Skeletal muscle satellite cell (primary cell): ENCODE results near the gene CRYBA2.
A peak's percentile ranks its signal among the peaks of the same experiment; 100 is the strongest.

Source experiments
- H3K27me3 ChIP-seq: 2 replicates; pipeline ENCODE4 v1.7.0; 2013; ENCODE audit warnings: low read length; ENCODE audit not compliant: control insufficient read depth, insufficient read depth
- H3K36me3 ChIP-seq: 2 replicates; pipeline ENCODE4 v1.7.0; 2013; ENCODE audit warnings: mild to moderate bottlenecking, control low read depth, low read length; ENCODE audit not compliant: insufficient read depth
- H3K4me1 ChIP-seq: 2 replicates; pipeline ENCODE4 v1.7.0; 2013; ENCODE audit warnings: low read length; ENCODE audit not compliant: control insufficient read depth, insufficient read depth
- H3K4me2 ChIP-seq: 2 replicates; pipeline ENCODE4 v1.7.0; 2013; ENCODE audit warnings: mild to moderate bottlenecking, low read length
- H3K4me3 ChIP-seq: 2 replicates; pipeline ENCODE4 v1.7.0; 2013; ENCODE audit warnings: low read length
- H3K9ac ChIP-seq: 2 replicates; pipeline ENCODE4 v1.7.0; 2013; ENCODE audit warnings: mild to moderate bottlenecking, low read depth, low read length, moderate library complexity
- H3K9me3 ChIP-seq: replicated peaks from 2 replicates; pipeline ENCODE4 v1.7.0; 2013; ENCODE audit warnings: mild to moderate bottlenecking, control low read depth, low read length

The CRYBA2 gene

DNA sequence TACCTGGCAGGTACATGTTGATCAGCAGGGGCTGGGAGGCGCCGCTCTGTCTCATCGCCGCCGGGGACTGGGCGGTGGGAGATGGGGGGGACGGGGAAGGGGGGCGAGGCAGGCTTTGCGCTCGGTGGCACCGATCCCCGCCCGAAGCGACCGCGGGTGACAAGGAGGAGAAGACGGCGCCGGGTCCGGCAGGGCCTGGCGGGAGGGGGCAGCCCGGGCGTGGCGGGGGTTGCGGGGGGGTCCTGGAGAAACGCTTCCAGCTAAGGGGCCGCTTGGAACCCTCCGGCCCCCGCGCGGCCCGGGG is 8.2 kb downstream of the CRYBA2 start, which contains the start of gene FEV:
Gene FEV (minus strand): TSS at position 164 of the 304 bp plus-strand sequence. CDS start 109 bp downstream, at position 55.
- H3K9ac ChIP-seq, result no peak within 1 kb of the TSS
- peaks cover 87% of the 10 kb centered on the region for H3K27me3 ChIP-seq
- peaks cover 9% of the 10 kb centered on the region for H3K4me1 ChIP-seq
- H3K4me3 ChIP-seq, result no peak within 1 kb of the TSS
- H3K36me3 ChIP-seq, result no peaks in the 10 kb centered on the region
- H3K9me3 ChIP-seq, result no peaks in the 10 kb centered on the region
- H3K4me2 ChIP-seq, result peak within 1 kb of the TSS; percentile 11

GRCh38 chr2:218984239-218985020 is 8.8 kb downstream of the CRYBA2 start:
- H3K4me1 ChIP-seq, result peaks cover 9% of the 10 kb centered on the region
- H3K27me3 ChIP-seq, result peaks cover 82% of the 10 kb centered on the region
- no peaks in the 10 kb centered on the region for H3K9me3 ChIP-seq
- no peak overlapping the region for H3K9ac ChIP-seq
- no peak overlapping the region for H3K4me3 ChIP-seq
- H3K36me3 ChIP-seq, result no peaks in the 10 kb centered on the region
- H3K4me2 ChIP-seq, result peak overlapping the region; percentile 11

GRCh38 chr2:218983934-218984238 is 9.3 kb downstream of the CRYBA2 start:
- Histone ChIP-seq H3K4me3 (no peak overlapping the region), H3K27me3 (peaks cover 76% of the 10 kb centered on the region), H3K36me3 (no peaks in the 10 kb centered on the region), H3K9me3 (no peaks in the 10 kb centered on the region), H3K4me2 (no peak overlapping the region), H3K4me1 (peaks cover 9% of the 10 kb centered on the region), H3K9ac (no peak overlapping the region)

- Histone ChIP-seq H3K9ac (no peak overlapping the region), H3K27me3 (peaks cover 75% of the 10 kb centered on the region), H3K4me1 (peaks cover 9% of the 10 kb centered on the region), H3K4me2 (no peak overlapping the region), H3K9me3 (no peaks in the 10 kb centered on the region), H3K36me3 (no peaks in the 10 kb centered on the region), H3K4me3 (no peak overlapping the region)
Observed at GRCh38 chr2:218983263-218983933, 9.8 kb downstream of the CRYBA2 start.

DNA sequence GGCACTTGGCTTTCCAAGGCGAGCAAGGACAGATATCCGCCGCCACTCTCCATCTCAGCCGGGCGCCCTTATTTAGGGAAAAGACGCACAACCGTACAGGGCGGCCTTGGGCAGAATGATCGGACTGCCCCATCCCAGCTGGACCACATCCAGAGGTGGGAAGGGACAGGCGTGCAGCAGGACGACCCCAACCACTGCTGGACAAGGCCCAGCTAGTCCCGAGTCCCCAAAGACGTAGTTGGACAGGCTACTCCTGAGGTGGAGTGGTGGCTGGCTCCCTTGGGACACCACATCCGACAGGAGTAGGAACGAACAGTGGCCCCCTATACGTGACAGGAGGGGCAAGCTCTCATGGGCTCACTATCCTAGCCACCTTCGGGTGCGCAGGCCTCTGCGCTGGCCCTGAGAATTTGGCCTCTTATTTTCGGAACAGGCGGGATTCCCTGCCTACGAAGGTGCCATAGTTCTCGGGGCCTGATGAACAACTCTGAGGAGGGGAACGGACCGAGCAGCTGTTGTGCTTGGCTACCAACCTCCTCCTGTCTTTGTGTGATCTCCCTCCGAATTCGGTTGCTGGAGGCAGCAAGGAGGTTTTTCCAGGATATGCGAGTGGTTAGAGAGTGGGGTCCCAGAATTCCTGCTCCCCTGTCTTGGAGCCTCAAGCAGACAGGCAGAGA is 10.5 kb downstream of the CRYBA2 start:
- Histone ChIP-seq H3K4me3 (no peak overlapping the region), H3K9ac (no peak overlapping the region), H3K27me3 (peaks cover 77% of the 10 kb centered on the region), H3K9me3 (no peaks in the 10 kb centered on the region), H3K4me1 (peaks cover 9% of the 10 kb centered on the region), H3K36me3 (no peaks in the 10 kb centered on the region), H3K4me2 (no peak overlapping the region)

GRCh38 chr2:218981881-218982585 is 11.2 kb downstream of the CRYBA2 start:
- H3K27me3 ChIP-seq, result peaks cover 77% of the 10 kb centered on the region
- peak overlapping the region; percentile 22 for H3K4me3 ChIP-seq
- no peaks in the 10 kb centered on the region for H3K36me3 ChIP-seq
- H3K9me3 ChIP-seq, result no peaks in the 10 kb centered on the region
- H3K9ac ChIP-seq, result no peak overlapping the region
- peak overlapping the region; percentile 63 for H3K4me2 ChIP-seq
- peaks cover 9% of the 10 kb centered on the region for H3K4me1 ChIP-seq

- H3K4me3 ChIP-seq, result no peak overlapping the region
- peak overlapping the region; percentile 63 for H3K4me2 ChIP-seq
- peaks cover 77% of the 10 kb centered on the region for H3K27me3 ChIP-seq
- H3K9me3 ChIP-seq, result no peaks in the 10 kb centered on the region
- H3K4me1 ChIP-seq, result peaks cover 9% of the 10 kb centered on the region
- H3K9ac ChIP-seq, result no peak overlapping the region
- no peaks in the 10 kb centered on the region for H3K36me3 ChIP-seq
Observed at GRCh38 chr2:218981390-218981880, 11.8 kb downstream of the CRYBA2 start.

DNA sequence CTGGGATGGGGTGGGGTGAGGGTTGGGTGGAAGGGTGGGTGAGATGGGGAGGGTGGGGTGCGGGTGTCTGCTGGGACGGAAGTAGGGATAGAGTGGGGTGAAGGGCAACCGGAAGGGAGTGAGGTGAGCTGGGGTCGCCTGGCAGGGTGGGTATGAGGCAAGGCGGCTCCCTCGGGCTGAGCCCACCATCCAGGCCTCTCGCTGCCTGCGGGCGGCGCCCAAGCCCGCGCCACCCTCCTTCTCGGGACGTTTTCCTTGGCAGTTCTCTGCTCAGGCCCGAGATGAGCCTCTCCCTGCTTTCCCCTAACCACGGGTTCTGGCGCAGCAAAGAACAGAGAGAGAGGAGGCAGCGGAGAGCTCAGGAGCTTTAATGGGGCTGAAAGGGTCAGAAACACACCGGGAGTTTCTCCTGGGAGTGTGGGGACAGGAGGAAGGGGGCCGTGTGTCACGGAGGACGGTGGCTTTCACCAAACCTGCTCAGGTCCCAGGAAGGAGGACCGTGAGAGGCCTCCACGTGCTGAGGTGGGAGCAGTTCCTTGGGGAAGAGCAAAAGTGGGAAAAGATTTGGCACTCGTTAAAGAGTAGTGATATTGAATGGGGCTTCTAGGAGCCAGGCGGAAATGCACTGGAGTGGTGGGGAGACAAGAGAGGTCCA is 12.4 kb downstream of the CRYBA2 start:
- no peak overlapping the region for H3K4me3 ChIP-seq
- no peak overlapping the region for H3K9ac ChIP-seq
- no peak overlapping the region for H3K4me2 ChIP-seq
- H3K4me1 ChIP-seq, result peaks cover 9% of the 10 kb centered on the region
- peaks cover 77% of the 10 kb centered on the region for H3K27me3 ChIP-seq
- H3K36me3 ChIP-seq, result no peaks in the 10 kb centered on the region
- H3K9me3 ChIP-seq, result no peaks in the 10 kb centered on the region

- Histone ChIP-seq H3K36me3 (no peaks in the 10 kb centered on the region), H3K27me3 (peaks cover 79% of the 10 kb centered on the region), H3K4me3 (peak overlapping the region; percentile 58), H3K9ac (no peak overlapping the region), H3K4me1 (peaks cover 9% of the 10 kb centered on the region), H3K4me2 (peak overlapping the region; percentile 78), H3K9me3 (no peaks in the 10 kb centered on the region)
Observed at GRCh38 chr2:218979846-218980734, 13.1 kb downstream of the CRYBA2 start.

- Histone ChIP-seq H3K9me3 (no peaks in the 10 kb centered on the region), H3K36me3 (no peaks in the 10 kb centered on the region), H3K27me3 (peaks cover 70% of the 10 kb centered on the region), H3K4me3 (no peak overlapping the region), H3K4me2 (no peak overlapping the region), H3K4me1 (no peaks in the 10 kb centered on the region), H3K9ac (no peak overlapping the region)
Observed at GRCh38 chr2:218975060-218975777, 18.0 kb downstream of the CRYBA2 start.
